IMR-90 (cell line): Measurements from ENCODE around the gene SENP7. TPM values are rescaled to one million over a fixed set of nuclear protein-coding genes. Genes with fewer than 3 reads are reported as not detected.

Experiments used
- ATAC-seq: fragments of 200-7000 bp; cut with Tn5 transposase; 2 replicates; pipeline ENCODE4 v1.9.1; 2020; ENCODE audit warnings: low read depth, mild to moderate bottlenecking, moderate library complexity
- BruUV-seq: library from RNA; stranded (reverse); fragments of 400-500 nt; replicated peaks from 2 replicates; lab custom pipeline; 2021; lab: Mats Ljungman, UMichigan
- CTCF ChIA-PET: fragments of 300-600 bp; formaldehyde crosslinking; extraction: SDS; loops from one replicate; lab custom pipeline; 2021; ENCODE audit warnings: antibody characterized with exemption; lab: Yijun Ruan, JAX
- POLR2A ChIA-PET: fragments of 300-600 bp; sonication (Branson Sonifier 250); formaldehyde crosslinking; loops from one replicate; lab custom pipeline; 2022; ENCODE audit warnings: antibody characterized with exemption; ENCODE audit not compliant: unreplicated experiment; lab: Charles Lee
- DNase-seq: peaks from one replicate; pipeline ENCODE4 v3.0.0; 2013
- H2AFZ ChIP-seq: replicated peaks from 2 replicates; pipeline ENCODE3; 2013; ENCODE audit warnings: low read length, mild to moderate bottlenecking; ENCODE audit not compliant: poor library complexity
- H2AK5ac ChIP-seq: 2 replicates; pipeline ENCODE4 v1.6.1; 2013; ENCODE audit warnings: low read depth, low read length, inconsistent platforms
- H2AK9ac ChIP-seq: replicated peaks from 2 replicates; pipeline ENCODE3; 2013; ENCODE audit warnings: mild to moderate bottlenecking, low read depth, low read length, moderate library complexity; ENCODE audit not compliant: poor library complexity
- H2BK120ac ChIP-seq: 2 replicates; pipeline ENCODE4 v1.6.1; 2013; ENCODE audit warnings: low read depth, low read length, inconsistent platforms
- H2BK15ac ChIP-seq: 3 replicates; pipeline ENCODE4 v1.6.1; 2013; ENCODE audit warnings: low read depth, low read length, inconsistent platforms
- H2BK20ac ChIP-seq: 2 replicates; pipeline ENCODE4 v1.6.1; 2013; ENCODE audit warnings: low read depth, mild to moderate bottlenecking, inconsistent platforms, low read length, moderate library complexity
- H2BK5ac ChIP-seq: 2 replicates; pipeline ENCODE4 v1.6.1; 2013; ENCODE audit warnings: mild to moderate bottlenecking, low read depth, low read length, inconsistent platforms; ENCODE audit not compliant: poor library complexity, severe bottlenecking
- H3K14ac ChIP-seq: replicated peaks from 2 replicates; pipeline ENCODE4 v1.6.1; 2013; ENCODE audit warnings: low read depth, low read length, inconsistent platforms
- H3K18ac ChIP-seq: 2 replicates; pipeline ENCODE4 v1.6.1; 2013; ENCODE audit warnings: low read depth, low read length, control low read depth
- H3K23ac ChIP-seq: 2 replicates; pipeline ENCODE4 v1.6.1; 2013; ENCODE audit warnings: low read depth, low read length, inconsistent platforms
- H3K27ac ChIP-seq: 2 replicates; pipeline ENCODE4 v1.5.1; 2013; ENCODE audit warnings: mild to moderate bottlenecking, control low read depth, low read length; ENCODE audit not compliant: insufficient read depth
- H3K27me3 ChIP-seq: 2 replicates; pipeline ENCODE4 v1.6.1; 2013; ENCODE audit warnings: low read length; ENCODE audit not compliant: control insufficient read depth, insufficient read depth
- H3K36me3 ChIP-seq: 2 replicates; pipeline ENCODE4 v1.6.1; 2013; ENCODE audit warnings: low read length, mixed read lengths; ENCODE audit not compliant: control insufficient read depth, insufficient read depth
- H3K4ac ChIP-seq: 2 replicates; pipeline ENCODE4 v1.6.1; 2013; ENCODE audit warnings: low read depth, low read length, inconsistent platforms
- H3K4me1 ChIP-seq: 2 replicates; pipeline ENCODE4 v1.6.1; 2013; ENCODE audit warnings: low read length, mixed read lengths; ENCODE audit not compliant: control insufficient read depth, insufficient read depth
- H3K4me2 ChIP-seq: 2 replicates; pipeline ENCODE4 v1.6.1; 2013; ENCODE audit warnings: low read depth, mild to moderate bottlenecking, control low read depth, low read length, moderate library complexity
- H3K4me3 ChIP-seq: 2 replicates; pipeline ENCODE4 v1.5.1; 2013; ENCODE audit warnings: low read depth, mild to moderate bottlenecking, control low read depth, low read length, moderate library complexity; ENCODE audit not compliant: insufficient read depth
- H3K56ac ChIP-seq: 2 replicates; pipeline ENCODE4 v1.6.1; 2013; ENCODE audit warnings: low read length, inconsistent platforms; ENCODE audit not compliant: insufficient read depth; ENCODE audit errors: extremely low read depth
- H3K79me1 ChIP-seq, 2 experiments: 2 replicates each; pipeline ENCODE4 v1.6.1; 2013; ENCODE audit warnings: low read length in 2 of 2, inconsistent platforms in 1 of 2, low read depth in 1 of 2
- H3K9ac ChIP-seq: 2 replicates; pipeline ENCODE4 v1.6.1; 2013; ENCODE audit warnings: low read depth, low read length, control low read depth
- H3K9me1 ChIP-seq: 2 replicates; pipeline ENCODE4 v1.6.1; 2013; ENCODE audit warnings: low read length, inconsistent platforms; ENCODE audit not compliant: insufficient read depth
- H3K9me3 ChIP-seq: 2 replicates; pipeline ENCODE4 v1.6.1; 2013; ENCODE audit warnings: low read length; ENCODE audit not compliant: control insufficient read depth, insufficient read depth
- H4K20me1 ChIP-seq: 2 replicates; pipeline ENCODE4 v1.6.1; 2013; ENCODE audit warnings: low read length, inconsistent platforms; ENCODE audit not compliant: insufficient read depth
- H4K5ac ChIP-seq: 2 replicates; pipeline ENCODE4 v1.6.1; 2013; ENCODE audit warnings: mild to moderate bottlenecking, low read depth, low read length, control low read depth
- H4K8ac ChIP-seq, 2 experiments: 2 replicates each; pipeline ENCODE4 v1.6.1; 2013; ENCODE audit warnings: low read depth in 2 of 2, low read length in 2 of 2, control low read depth in 1 of 2, inconsistent platforms in 1 of 2
- H4K91ac ChIP-seq: 2 replicates; pipeline ENCODE4 v1.6.1; 2013; ENCODE audit warnings: low read depth, low read length, inconsistent platforms; ENCODE audit not compliant: insufficient read depth
- BHLHE40 ChIP-seq: fragments of 150-350 bp; IDR thresholded peaks from 2 replicates; pipeline ENCODE4 v1.6.1; 2016; ENCODE audit warnings: mild to moderate bottlenecking, low read depth, low read length
- CEBPB ChIP-seq: IDR thresholded peaks from 2 replicates; pipeline ENCODE4 v1.6.1; 2012; ENCODE audit warnings: low read depth, low read length, improper control_type of control experiment
- CHD1 ChIP-seq: IDR thresholded peaks from 2 replicates; pipeline ENCODE4 v1.6.1; 2012; ENCODE audit warnings: low read depth, low read length, improper control_type of control experiment
- ELK1 ChIP-seq: fragments of 150-350 bp; IDR thresholded peaks from 2 replicates; pipeline ENCODE4 v1.6.1; 2016; ENCODE audit warnings: low read depth, mild to moderate bottlenecking, low read length, moderate library complexity, borderline replicate concordance
- FOS ChIP-seq: fragments of 150-350 bp; IDR thresholded peaks from 2 replicates; pipeline ENCODE4 v1.6.1; 2016; ENCODE audit warnings: low read depth, low read length
- MAFK ChIP-seq: IDR thresholded peaks from 2 replicates; pipeline ENCODE4 v1.6.1; 2012; ENCODE audit warnings: low read depth, low read length, improper control_type of control experiment
- MAZ ChIP-seq: IDR thresholded peaks from 2 replicates; pipeline ENCODE4 v1.6.1; 2012; ENCODE audit warnings: low read depth, mild to moderate bottlenecking, low read length, improper control_type of control experiment, moderate library complexity, borderline replicate concordance
- NFE2L2 ChIP-seq: fragments of 150-350 bp; IDR thresholded peaks from 2 replicates; pipeline ENCODE4 v1.6.1; 2016; ENCODE audit warnings: low read depth, mild to moderate bottlenecking, low read length
- RAD21 ChIP-seq: IDR thresholded peaks from 2 replicates; pipeline ENCODE4 v1.6.1; 2012; ENCODE audit warnings: low read length, improper control_type of control experiment
- RCOR1 ChIP-seq: IDR thresholded peaks from 2 replicates; pipeline ENCODE4 v1.6.1; 2012; ENCODE audit warnings: mild to moderate bottlenecking, low read length, improper control_type of control experiment; ENCODE audit not compliant: insufficient replicate concordance
- RFX5 ChIP-seq: IDR thresholded peaks from 2 replicates; pipeline ENCODE4 v1.8.0; 2012; ENCODE audit warnings: low read depth, mild to moderate bottlenecking, low read length, moderate library complexity
- SMC3 ChIP-seq: fragments of 150-350 bp; IDR thresholded peaks from 2 replicates; pipeline ENCODE4 v1.6.1; 2016; ENCODE audit warnings: low read depth, mild to moderate bottlenecking, antibody characterized with exemption, low read length, moderate library complexity
- WGBS, 2 experiments: methylation state at CpG; one replicate each; pipeline versions ENCODE4 v1.1.5 to v1.1.7; 2013; ENCODE audit warnings: missing lambda C conversion rate in 2 of 2; ENCODE audit not compliant: insufficient read length in 1 of 2; ENCODE audit errors: extremely low coverage in 2 of 2; 5-methylcytosine and 5-hydroxymethylcytosine counted together
- dilution Hi-C: fragments of 300-500 bp; cut with HindIII; formaldehyde crosslinking; loops from one replicate; pipeline ENCODE4 v1.14.3; 2018; ENCODE audit warnings: low sequenced_read_pairs; ENCODE audit not compliant: unreplicated experiment
- in situ Hi-C: fragments of 300-500 bp; cut with MboI; formaldehyde crosslinking; loops from 3 replicates; pipeline ENCODE4 v1.14.3; 2019; ENCODE audit warnings: low sequenced_read_pairs, inconsistent platforms, mixed read lengths
- intact Hi-C: fragments of 100-400 bp; cut with micrococcal nuclease; formaldehyde crosslinking; loops from 2 replicates; pipeline ENCODE4 v1.10.0; 2022
- polyA plus RNA-seq, 3 experiments: library from polyadenylated mRNA; depleted of rRNA; stranded (reverse); fragments of >200 nt; gene quantifications; 2 replicates each; pipeline ENCODE4 v1.2.3, GENCODE V29; 2012; ENCODE audit warnings: low replicate concordance in 1 of 3
- total RNA-seq: library from RNA; depleted of rRNA; stranded (reverse); fragments of >200 nt; gene quantifications from 2 replicates; pipeline ENCODE4 v1.2.3, GENCODE V29; 2012

The SENP7 gene
- total and polyA plus RNA-seq, 2 of the 4 experiments (the other 2 are of a cell fraction): 5.5 to 8.4 TPM

GRCh38 chr3:101384426-101384825 lies 128.6 kb downstream of the SENP7 start:
- Histone ChIP-seq H3K27ac (no peak overlapping the region), H2AK5ac (no peak overlapping the region), H2AFZ (no peak overlapping the region), H2BK120ac (no peak overlapping the region), H2BK15ac (no peak overlapping the region), H4K5ac (no peak overlapping the region), H3K9me3 (peaks cover 6% of the 10 kb centered on the region), H2BK20ac (no peak overlapping the region), H3K36me3 (no peaks in the 10 kb centered on the region), H3K27me3 (no peaks in the 10 kb centered on the region), H4K20me1 (no peaks in the 10 kb centered on the region; the same call in 1 of the 2 replicates), H3K4me2 (no peak overlapping the region), H3K4me3 (no peak overlapping the region), H2BK5ac (no peak overlapping the region), H3K9me1 (peaks cover 4% of the 10 kb centered on the region; the same call in 1 of the 2 replicates), H3K14ac (no peak overlapping the region), H3K9ac (no peak overlapping the region), H3K4me1 (peaks cover 2% of the 10 kb centered on the region; the same call in 1 of the 2 replicates), H4K8ac (no peak overlapping the region), H3K79me1 (peaks cover 16 to 36% of the 10 kb centered on the region in 2 experiments; a peak in 3 of 4 replicates), H2AK9ac (no peak overlapping the region), H3K4ac (no peak overlapping the region), H4K91ac (no peak overlapping the region), H3K23ac (no peak overlapping the region), H3K56ac (no peak overlapping the region), H3K18ac (no peak overlapping the region)
- DNase-seq (no peak), ATAC-seq (no peak)
- ChIA-PET POLR2A (no interaction called here), CTCF (no interaction called here)
- intact Hi-C loops: no loop called here
- dilution Hi-C loops: no loop called here
- BruUV-seq: no TSS peak
- TF ChIP-seq NFE2L2: no peak
- TF ChIP-seq FOS: no peak
- no peak for TF ChIP-seq RAD21
- TF ChIP-seq RFX5: no peak
- TF ChIP-seq MAFK: no peak
- no peak for TF ChIP-seq CHD1
- TF ChIP-seq RCOR1: no peak
- TF ChIP-seq ELK1: no peak
- no peak for TF ChIP-seq BHLHE40
- TF ChIP-seq CEBPB: no peak
- TF ChIP-seq MAZ: no peak
- TF ChIP-seq SMC3: no peak
- in situ Hi-C loops: no loop called here
- WGBS, 2 experiments: 98% methylated on average over 7 of the region's 10 CpGs; no CpG with 5 or more reads in 1 of the 2 experiments
